ENCODE results near the gene LRRC14B. TPM values are rescaled to one million over a fixed set of nuclear protein-coding genes. Genes with fewer than 3 reads are reported as not detected.
A peak's percentile ranks its signal among the peaks of the same experiment; 100 is the strongest.
"Not testable (repeated sequence)": the region's sequence is repeated elsewhere in the genome, so short reads cannot be mapped to it uniquely, and the experiment has no call there.

Gene LRRC14B
- total and polyA plus RNA-seq, 2 experiments from 2014 or later = not detected

GRCh38 chr5:164244-164643, 27.1 kb upstream of the LRRC14B start:
- Histone ChIP-seq H3F3A (ENCODE audit: insufficient read depth) (peaks cover 8% of the 10 kb centered on the region; the same call in 1 of the 2 replicates), H4K20me1 (ENCODE audit: insufficient read depth) (no peaks in the 10 kb centered on the region), H3K9me3 (ENCODE audit: low read depth) (no peaks in the 10 kb centered on the region), H3K36me3 (ENCODE audit: low read depth) (no peaks in the 10 kb centered on the region), H2AFZ (no peak overlapping the region), H3K9ac (no peak overlapping the region), H3K4me1 (ENCODE audit: insufficient read depth) (peaks cover 24% of the 10 kb centered on the region), H3K79me2 (ENCODE audit: insufficient read depth) (no peaks in the 10 kb centered on the region), H3K9me2 (ENCODE audit: insufficient read depth) (no peaks in the 10 kb centered on the region), H3K4me3 (no peak overlapping the region), H3K27ac (no peak overlapping the region), H3K4me2 (ENCODE audit: unreplicated experiment) (no peak overlapping the region), H3K27me3 (replicated peaks; ENCODE audit: insufficient read depth) (no peaks in the 10 kb centered on the region)
- no peak for TF ChIP-seq EZH2phosphoT487 (IDR thresholded peaks at IDR 0.05; ENCODE audit: insufficient read depth, low read depth)
- no peak for TF ChIP-seq EZH2 (IDR thresholded peaks at IDR 0.05; ENCODE audit: insufficient read depth, poor library complexity, severe bottlenecking)
- in situ Hi-C loops (cut with MboI) = no loop called here
- DNase-seq = no peak
- WGBS, 2 experiments (ENCODE audit: low coverage in 1 of 2, low lambda C conversion rate in 2 of 2, missing lambda C conversion rate in 2 of 2) = 81 to 90% methylated on average over 11 to 14 of the region's 14 CpGs

GRCh38 chr5:164783-165182, 26.5 kb upstream of the LRRC14B start:
- H2AFZ ChIP-seq; H3K4me3 ChIP-seq; H3K27me3 ChIP-seq (replicated peaks; ENCODE audit: insufficient read depth); DNase-seq; H4K20me1 ChIP-seq (ENCODE audit: insufficient read depth); H3K27ac ChIP-seq; H3K9me2 ChIP-seq (ENCODE audit: insufficient read depth); H3F3A ChIP-seq (ENCODE audit: insufficient read depth); H3K9me3 ChIP-seq (ENCODE audit: low read depth); H3K9ac ChIP-seq; H3K36me3 ChIP-seq (ENCODE audit: low read depth); in situ Hi-C loops (cut with MboI); H3K4me2 ChIP-seq (ENCODE audit: unreplicated experiment); H3K79me2 ChIP-seq (ENCODE audit: insufficient read depth): not testable (repeated sequence)
- peaks cover 22% of the 10 kb centered on the region for H3K4me1 ChIP-seq (ENCODE audit: insufficient read depth)
- 86% methylated on average over 25 of the region's 25 CpGs; no CpG with 5 or more reads in 1 of the 2 experiments for WGBS, 2 experiments (ENCODE audit: low coverage in 1 of 2, low lambda C conversion rate in 2 of 2, missing lambda C conversion rate in 2 of 2)

GRCh38 chr5:166441-167372, 24.6 kb upstream of the LRRC14B start:
- no peaks in the 10 kb centered on the region for H3K36me3 ChIP-seq (ENCODE audit: low read depth)
- no peak for TF ChIP-seq EZH2phosphoT487 (IDR thresholded peaks at IDR 0.05; ENCODE audit: insufficient read depth, low read depth)
- no peak for TF ChIP-seq EZH2 (IDR thresholded peaks at IDR 0.05; ENCODE audit: insufficient read depth, poor library complexity, severe bottlenecking)
- H3F3A ChIP-seq (ENCODE audit: insufficient read depth) = peaks cover 9% of the 10 kb centered on the region; the same call in 1 of the 2 replicates
- no peak overlapping the region for H3K27ac ChIP-seq
- H3K9me2 ChIP-seq (ENCODE audit: insufficient read depth) = no peaks in the 10 kb centered on the region
- H4K20me1 ChIP-seq (ENCODE audit: insufficient read depth) = no peaks in the 10 kb centered on the region
- in situ Hi-C loops (cut with MboI) = no loop called here
- H3K79me2 ChIP-seq (ENCODE audit: insufficient read depth) = no peaks in the 10 kb centered on the region
- no peak overlapping the region for H3K4me3 ChIP-seq
- no peaks in the 10 kb centered on the region for H3K27me3 ChIP-seq (replicated peaks; ENCODE audit: insufficient read depth)
- H3K4me1 ChIP-seq (ENCODE audit: insufficient read depth) = peaks cover 16% of the 10 kb centered on the region
- H3K4me2 ChIP-seq (ENCODE audit: unreplicated experiment) = no peak overlapping the region
- H3K9me3 ChIP-seq (ENCODE audit: low read depth) = no peaks in the 10 kb centered on the region
- no peak for DNase-seq
- no peak overlapping the region for H3K9ac ChIP-seq
- 78 to 79% methylated on average over 18 to 27 of the region's 27 CpGs for WGBS, 2 experiments (ENCODE audit: low coverage in 1 of 2, low lambda C conversion rate in 2 of 2, missing lambda C conversion rate in 2 of 2)
- no peak overlapping the region for H2AFZ ChIP-seq

- Histone ChIP-seq H3K4me3 (no peak overlapping the region), H3K36me3 (ENCODE audit: low read depth) (no peaks in the 10 kb centered on the region), H3K9ac (peak overlapping the region; percentile 65), H3F3A (ENCODE audit: insufficient read depth) (peaks cover 9% of the 10 kb centered on the region; the same call in 1 of the 2 replicates), H3K9me2 (ENCODE audit: insufficient read depth) (no peaks in the 10 kb centered on the region), H2AFZ (no peak overlapping the region), H3K79me2 (ENCODE audit: insufficient read depth) (no peaks in the 10 kb centered on the region), H3K4me1 (ENCODE audit: insufficient read depth) (peaks cover 16% of the 10 kb centered on the region), H3K27ac (0 out of 2 replicates have a peak overlapping the region, but pooled peaks have one; percentile 87), H3K9me3 (ENCODE audit: low read depth) (no peaks in the 10 kb centered on the region), H4K20me1 (ENCODE audit: insufficient read depth) (no peaks in the 10 kb centered on the region), H3K27me3 (replicated peaks; ENCODE audit: insufficient read depth) (no peaks in the 10 kb centered on the region; the same call in 1 of the 2 replicates), H3K4me2 (ENCODE audit: unreplicated experiment) (no peak overlapping the region)
- DNase-seq = no peak
- 81 to 87% methylated on average over 7 of the region's 7 CpGs for WGBS, 2 experiments (ENCODE audit: low coverage in 1 of 2, low lambda C conversion rate in 2 of 2, missing lambda C conversion rate in 2 of 2)
- in situ Hi-C loops (cut with MboI) = no loop called here
- no peak for TF ChIP-seq EZH2 (IDR thresholded peaks at IDR 0.05; ENCODE audit: insufficient read depth, poor library complexity, severe bottlenecking)
- no peak for TF ChIP-seq EZH2phosphoT487 (IDR thresholded peaks at IDR 0.05; ENCODE audit: insufficient read depth, low read depth)
Observed at GRCh38 chr5:167511-167910, 23.8 kb upstream of the LRRC14B start.
